CD4-positive, alpha-beta T cell (primary cell): Measurements from ENCODE around the gene TSPAN9. TPM values are rescaled to one million over a fixed set of nuclear protein-coding genes. Genes with fewer than 3 reads are reported as not detected.
A peak's percentile ranks its signal among the peaks of the same experiment; 100 is the strongest.

Experiments used
- ATAC-seq: fragments of 200-7000 bp; cut with Tn5 transposase; one replicate; pipeline ENCODE4 v1.10.0; 2022; ENCODE audit warnings: mild to moderate bottlenecking; ENCODE audit not compliant: poor library complexity
- CTCF ChIA-PET: fragments of 350-600 bp; sonication (Branson Sonifier 250); formaldehyde crosslinking; loops from one replicate; lab custom pipeline; 2021; ENCODE audit warnings: antibody characterized with exemption, inconsistent platforms; lab: Charles Lee
- POLR2A ChIA-PET: fragments of 350-600 bp; sonication (Branson Sonifier 250); formaldehyde crosslinking; loops from one replicate; lab custom pipeline; 2021; ENCODE audit warnings: antibody characterized with exemption, inconsistent platforms; lab: Charles Lee
- DNase-seq, 14 experiments: peaks; one replicate each; pipeline ENCODE4 v3.0.0-alpha.2; 2013 to 2020; ENCODE audit warnings: mixed read lengths in 2 of 14
- H3K27ac ChIP-seq, 2 donors: one replicate each; pipeline versions ENCODE4 v1.5.1 to v1.7.0; 2013; ENCODE audit warnings: low read length in 2 of 2, low read depth in 1 of 2, mild to moderate bottlenecking in 1 of 2
- H3K27me3 ChIP-seq, 2 experiments: 1 replicate in 1 of 2; 2 replicates in 1 of 2; pipeline versions ENCODE4 v1.6.1 to v1.7.0; 2013; ENCODE audit warnings: low read length in 2 of 2, control low read depth in 1 of 2, mild to moderate bottlenecking in 1 of 2, moderate library complexity in 1 of 2; ENCODE audit not compliant: insufficient read depth in 2 of 2, control insufficient read depth in 1 of 2
- H3K36me3 ChIP-seq: one replicate; pipeline ENCODE4 v1.6.1; 2013; ENCODE audit warnings: low read length, control low read depth; ENCODE audit not compliant: insufficient read depth
- H3K4me1 ChIP-seq: one replicate; pipeline ENCODE4 v1.6.1; 2013; ENCODE audit warnings: low read length, control low read depth; ENCODE audit not compliant: insufficient read depth
- H3K4me3 ChIP-seq: one replicate; pipeline ENCODE4 v1.5.1; 2013; ENCODE audit warnings: mild to moderate bottlenecking, low read length, moderate library complexity
- H3K9me3 ChIP-seq, 2 experiments: 1 replicate in 1 of 2; 2 replicates in 1 of 2; pipeline versions ENCODE4 v1.6.1 to v1.7.0; 2013; ENCODE audit warnings: low read length in 2 of 2, mild to moderate bottlenecking in 2 of 2, control low read depth in 1 of 2, moderate library complexity in 1 of 2; ENCODE audit not compliant: control insufficient read depth in 1 of 2, insufficient read depth in 1 of 2
- H3K27ac Mint-ChIP-seq: one replicate; pipeline ENCODE4 v1.8.0; 2020; ENCODE audit warnings: mixed read lengths
- H3K27me3 Mint-ChIP-seq: one replicate; pipeline ENCODE4 v1.8.0; 2021; ENCODE audit warnings: mixed read lengths
- H3K36me3 Mint-ChIP-seq: one replicate; pipeline ENCODE4 v1.8.0; 2021; ENCODE audit warnings: low read depth, mixed read lengths
- H3K4me1 Mint-ChIP-seq: one replicate; pipeline ENCODE4 v1.8.0; 2021; ENCODE audit warnings: low read depth, mixed read lengths
- H3K4me3 Mint-ChIP-seq: one replicate; pipeline ENCODE4 v1.8.0; 2020; ENCODE audit warnings: mild to moderate bottlenecking, mixed read lengths
- H3K9me3 Mint-ChIP-seq: one replicate; pipeline ENCODE4 v1.8.0; 2020; ENCODE audit warnings: mixed read lengths
- intact Hi-C, 2 experiments: fragments of 100-400 bp; cut with DNase I in 1 of 2; cut with micrococcal nuclease in 1 of 2; formaldehyde crosslinking; loops; one replicate each; pipeline versions ENCODE4 v1.15.1 to v1.9.0; 2023 to 2025; cut with DNase I, micrococcal nuclease
- total RNA-seq, 174 experiments: library from RNA in 2 of 174; stranded (reverse) in 2 of 174; gene quantifications; one replicate each; pipeline ENCODE4 v1.2.3 and lab custom pipeline; 2021 to 2026
- TF ChIP-seq, protein P1 (sequence below): fragments of 200-600 bp; IDR thresholded peaks from one replicate; pipeline ENCODE4 v1.8.0; 2022; ENCODE audit warnings: antibody characterized with exemption, mild to moderate bottlenecking

Gene TSPAN9
- total RNA-seq, 2 experiments from 2014 or later: 0.82 to 1.3 TPM

DNA sequence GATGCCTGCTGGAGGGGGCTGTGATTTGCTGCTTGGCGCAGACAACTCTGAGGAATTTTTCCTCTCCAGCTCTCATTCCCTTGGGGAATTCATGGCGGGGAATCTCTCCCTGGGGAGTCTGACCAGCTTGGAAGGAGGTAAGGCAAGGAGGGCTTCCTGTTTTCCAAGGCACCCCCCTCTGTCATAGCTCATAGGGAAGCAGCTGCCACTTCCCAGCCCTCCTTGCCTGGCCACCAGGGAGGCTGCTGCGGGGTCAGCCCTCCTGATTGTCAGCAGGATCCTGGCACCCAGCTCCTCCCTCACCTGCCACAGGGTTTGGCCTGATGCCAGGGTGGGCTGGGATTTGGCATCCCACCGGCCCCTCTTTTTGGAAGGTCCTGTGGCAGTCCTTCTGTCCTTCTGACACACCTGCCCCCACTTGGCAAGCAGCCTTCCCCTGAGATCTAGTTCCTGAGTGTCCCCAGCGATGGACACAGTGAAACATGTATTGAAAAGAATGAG, 74.9 kb downstream of the TSPAN9 start:
- Mint-ChIP-seq H3K9me3 (no peaks in the 10 kb centered on the region), H3K4me1 (no peaks in the 10 kb centered on the region), H3K27ac (no peak overlapping the region), H3K4me3 (no peak overlapping the region), H3K27me3 (peaks cover 14% of the 10 kb centered on the region), H3K36me3 (no peaks in the 10 kb centered on the region)
- H3K27me3 ChIP-seq: peaks cover 0 to 4% of the 10 kb centered on the region in 2 experiments
- H3K27ac ChIP-seq: no peak overlapping the region
- TF ChIP-seq, protein P1, sequence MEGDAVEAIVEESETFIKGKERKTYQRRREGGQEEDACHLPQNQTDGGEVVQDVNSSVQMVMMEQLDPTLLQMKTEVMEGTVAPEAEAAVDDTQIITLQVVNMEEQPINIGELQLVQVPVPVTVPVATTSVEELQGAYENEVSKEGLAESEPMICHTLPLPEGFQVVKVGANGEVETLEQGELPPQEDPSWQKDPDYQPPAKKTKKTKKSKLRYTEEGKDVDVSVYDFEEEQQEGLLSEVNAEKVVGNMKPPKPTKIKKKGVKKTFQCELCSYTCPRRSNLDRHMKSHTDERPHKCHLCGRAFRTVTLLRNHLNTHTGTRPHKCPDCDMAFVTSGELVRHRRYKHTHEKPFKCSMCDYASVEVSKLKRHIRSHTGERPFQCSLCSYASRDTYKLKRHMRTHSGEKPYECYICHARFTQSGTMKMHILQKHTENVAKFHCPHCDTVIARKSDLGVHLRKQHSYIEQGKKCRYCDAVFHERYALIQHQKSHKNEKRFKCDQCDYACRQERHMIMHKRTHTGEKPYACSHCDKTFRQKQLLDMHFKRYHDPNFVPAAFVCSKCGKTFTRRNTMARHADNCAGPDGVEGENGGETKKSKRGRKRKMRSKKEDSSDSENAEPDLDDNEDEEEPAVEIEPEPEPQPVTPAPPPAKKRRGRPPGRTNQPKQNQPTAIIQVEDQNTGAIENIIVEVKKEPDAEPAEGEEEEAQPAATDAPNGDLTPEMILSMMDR: no peak
- ChIA-PET POLR2A (no interaction called here), CTCF (no interaction called here)
- no peaks in the 10 kb centered on the region for H3K9me3 ChIP-seq
- no peak overlapping the region for H3K4me3 ChIP-seq
- H3K36me3 ChIP-seq: no peaks in the 10 kb centered on the region
- no peaks in the 10 kb centered on the region for H3K4me1 ChIP-seq
- ATAC-seq (no peak), DNase-seq (no peak)
- intact Hi-C loops: no loop called here

DNA sequence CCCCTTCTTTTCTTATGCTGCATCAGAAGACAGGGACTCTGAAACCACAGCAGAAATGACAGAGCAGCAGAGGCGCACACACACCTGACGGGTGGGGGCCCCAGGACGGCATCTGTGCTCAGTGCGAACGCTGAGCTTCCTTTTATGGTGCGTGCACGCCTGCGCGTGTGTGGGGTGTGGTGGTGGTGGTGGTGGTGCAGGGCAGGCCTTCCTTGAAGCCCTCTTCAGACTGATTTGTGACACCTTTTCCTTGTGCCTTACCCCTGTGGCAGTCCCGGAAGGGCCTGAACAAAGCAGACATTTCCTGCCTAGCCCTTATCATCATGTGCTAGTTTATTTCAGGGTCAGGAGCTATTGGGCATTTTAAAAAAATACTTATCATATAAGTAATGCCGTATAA, 75.7 kb downstream of the TSPAN9 start:
- H3K4me1 ChIP-seq: no peaks in the 10 kb centered on the region
- ATAC-seq: peak; percentile 61
- H3K4me3 ChIP-seq: no peak overlapping the region
- H3K36me3 ChIP-seq: no peaks in the 10 kb centered on the region
- H3K4me1 Mint-ChIP-seq: no peaks in the 10 kb centered on the region
- no peak overlapping the region for H3K27ac Mint-ChIP-seq
- H3K9me3 Mint-ChIP-seq: no peaks in the 10 kb centered on the region
- H3K9me3 ChIP-seq: no peaks in the 10 kb centered on the region
- POLR2A ChIA-PET: no interaction called here
- H3K27me3 ChIP-seq: peaks cover 0 to 4% of the 10 kb centered on the region in 2 experiments
- no peak overlapping the region for H3K27ac ChIP-seq
- H3K27me3 Mint-ChIP-seq: peaks cover 10% of the 10 kb centered on the region
- intact Hi-C loops: no loop called here
- DNase-seq: no peak
- H3K4me3 Mint-ChIP-seq: no peak overlapping the region
- TF ChIP-seq, protein P1: no peak
- no peaks in the 10 kb centered on the region for H3K36me3 Mint-ChIP-seq
- CTCF ChIA-PET: no interaction called here

DNA sequence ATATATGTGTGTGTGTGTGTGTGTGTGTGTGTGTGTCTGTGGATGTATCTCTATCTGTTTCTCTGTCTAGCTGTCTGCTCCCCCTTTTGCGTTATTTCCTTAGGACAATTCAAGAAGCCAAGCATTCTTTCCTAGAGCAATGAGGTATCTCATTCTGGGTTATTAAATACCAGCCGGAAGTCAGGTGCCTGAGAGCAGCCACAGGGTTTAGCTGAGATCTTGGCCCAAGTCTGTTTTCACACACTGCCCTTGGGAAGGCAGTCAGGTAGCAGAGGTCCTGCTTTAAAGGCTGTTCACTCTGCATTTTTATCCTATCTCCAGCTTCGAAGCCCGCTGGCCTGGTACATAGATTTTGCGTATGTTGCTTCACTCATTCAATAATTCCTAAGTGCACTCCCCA, 76.8 kb downstream of the TSPAN9 start:
- no peaks in the 10 kb centered on the region for H3K4me1 ChIP-seq
- H3K4me3 ChIP-seq: no peak overlapping the region
- Mint-ChIP-seq H3K27me3 (peaks cover 9% of the 10 kb centered on the region), H3K27ac (no peak overlapping the region), H3K9me3 (no peaks in the 10 kb centered on the region), H3K36me3 (no peaks in the 10 kb centered on the region), H3K4me3 (no peak overlapping the region), H3K4me1 (no peaks in the 10 kb centered on the region)
- ATAC-seq: no peak
- DNase-seq: no peak
- TF ChIP-seq, protein P1: no peak
- ChIA-PET POLR2A (interaction anchor here (0.6 kb wide), 1 partner anchor 16 kb away, joined by 3 read pairs; no protein-coding TSS in a partner anchor), CTCF (no interaction called here)
- intact Hi-C loops: no loop called here
- no peaks in the 10 kb centered on the region for H3K9me3 ChIP-seq
- no peak overlapping the region for H3K27ac ChIP-seq
- H3K27me3 ChIP-seq: peaks cover 0 to 4% of the 10 kb centered on the region in 2 experiments
- no peaks in the 10 kb centered on the region for H3K36me3 ChIP-seq
